PC-3 (cell line): ENCODE data around the gene ASMTL. TPM values are rescaled to one million over a fixed set of nuclear protein-coding genes. Genes with fewer than 3 reads are reported as not detected.

ENCODE experiments used
- ATAC-seq: fragments of 200-7000 bp; cut with Tn5 transposase; 2 replicates; pipeline ENCODE4 v1.9.1; 2020; ENCODE audit warnings: mild to moderate bottlenecking, moderate library complexity
- BruUV-seq: library from RNA; stranded (reverse); fragments of 400-500 nt; replicated peaks from 2 replicates; lab custom pipeline; 2021; lab: Mats Ljungman, UMichigan
- CTCF ChIA-PET: fragments of 300-600 bp; sonication (Branson Sonifier 250); formaldehyde crosslinking; loops from one replicate; lab custom pipeline; 2022; ENCODE audit warnings: antibody characterized with exemption; lab: Charles Lee
- POLR2A ChIA-PET: fragments of 300-600 bp; sonication (Branson Sonifier 250); formaldehyde crosslinking; loops from one replicate; lab custom pipeline; 2022; ENCODE audit warnings: antibody characterized with exemption; ENCODE audit not compliant: unreplicated experiment; lab: Charles Lee
- DNase-seq: peaks from one replicate; pipeline ENCODE4 v3.0.0-alpha.2; 2015
- H2AFZ ChIP-seq: fragments of 300-600 bp; sonication (generic); 2 replicates; pipeline ENCODE4 v1.6.0; 2016; ENCODE audit warnings: antibody characterized with exemption, low read length
- H3F3A ChIP-seq: fragments of 300-600 bp; sonication (generic); one replicate; pipeline ENCODE4 v1.6.0; 2017; ENCODE audit warnings: antibody characterized with exemption, low read length, control low read depth, mild to moderate bottlenecking; ENCODE audit not compliant: unreplicated experiment
- H3K27ac ChIP-seq: fragments of 300-600 bp; sonication (generic); 2 replicates; pipeline ENCODE4 v1.5.1; 2016; ENCODE audit warnings: mild to moderate bottlenecking, low read length
- H3K27me3 ChIP-seq: fragments of 300-600 bp; sonication (generic); 2 replicates; pipeline ENCODE4 v1.6.1; 2016; ENCODE audit warnings: low read length, mixed read lengths
- H3K36me3 ChIP-seq: fragments of 300-600 bp; sonication (generic); 2 replicates; pipeline ENCODE4 v1.6.1; 2016; ENCODE audit warnings: low read depth, mixed run types, low read length, mixed read lengths
- H3K4me1 ChIP-seq: fragments of 300-600 bp; sonication (generic); 2 replicates; pipeline ENCODE4 v1.5.1; 2016; ENCODE audit warnings: low read length; ENCODE audit not compliant: insufficient read depth
- H3K4me2 ChIP-seq: fragments of 300-600 bp; sonication (generic); 2 replicates; pipeline ENCODE4 v1.6.0; 2016; ENCODE audit warnings: low read length
- H3K4me3 ChIP-seq: fragments of 300-600 bp; sonication (generic); 2 replicates; pipeline ENCODE4 v1.5.1; 2016; ENCODE audit warnings: mild to moderate bottlenecking, low read length, mixed read lengths
- H3K79me2 ChIP-seq: fragments of 300-600 bp; sonication (generic); 2 replicates; pipeline ENCODE4 v1.6.1; 2017; ENCODE audit warnings: low read length, mixed read lengths
- H3K9ac ChIP-seq: fragments of 300-600 bp; sonication (generic); 2 replicates; pipeline ENCODE4 v1.6.0; 2016; ENCODE audit warnings: mild to moderate bottlenecking, low read length
- H3K9me2 ChIP-seq: fragments of 300-600 bp; sonication (generic); replicated peaks from 2 replicates; pipeline ENCODE4 v1.6.1; 2016; ENCODE audit warnings: mixed run types, low read length, mixed read lengths
- H3K9me3 ChIP-seq: fragments of 300-600 bp; sonication (generic); 2 replicates; pipeline ENCODE4 v1.6.1; 2016; ENCODE audit warnings: low read length, mixed read lengths
- H4K20me1 ChIP-seq: fragments of 300-600 bp; sonication (generic); 2 replicates; pipeline ENCODE4 v1.6.1; 2016; ENCODE audit warnings: low read length, mixed read lengths
- EZH2 ChIP-seq: fragments of 300-600 bp; sonication (generic); IDR thresholded peaks from one replicate; pipeline ENCODE4 v1.6.1; 2017; ENCODE audit warnings: antibody characterized with exemption, mild to moderate bottlenecking, low read length; ENCODE audit not compliant: unreplicated experiment
- EZH2phosphoT487 ChIP-seq: fragments of 300-600 bp; sonication (generic); IDR thresholded peaks from 2 replicates; pipeline ENCODE4 v1.6.1; 2018; ENCODE audit warnings: mild to moderate bottlenecking, antibody characterized with exemption, low read length, borderline replicate concordance
- intact Hi-C: fragments of 100-400 bp; cut with micrococcal nuclease; formaldehyde crosslinking; loops from 2 replicates; pipeline ENCODE4 v1.9.0; 2023
- total RNA-seq: library from RNA; depleted of rRNA; stranded (reverse); fragments of >200 nt; gene quantifications from 2 replicates; pipeline ENCODE4 v1.2.3, GENCODE V29; 2014
- TF ChIP-seq, protein P1 (sequence below): fragments of 300-600 bp; sonication (generic); conservative IDR thresholded peaks from 2 replicates; pipeline ENCODE4 v1.5.1; 2017; ENCODE audit warnings: antibody characterized with exemption, low read depth, mild to moderate bottlenecking, low read length

The ASMTL gene
- total RNA-seq, 1 experiment from 2014 or later: 6.7 TPM

DNA sequence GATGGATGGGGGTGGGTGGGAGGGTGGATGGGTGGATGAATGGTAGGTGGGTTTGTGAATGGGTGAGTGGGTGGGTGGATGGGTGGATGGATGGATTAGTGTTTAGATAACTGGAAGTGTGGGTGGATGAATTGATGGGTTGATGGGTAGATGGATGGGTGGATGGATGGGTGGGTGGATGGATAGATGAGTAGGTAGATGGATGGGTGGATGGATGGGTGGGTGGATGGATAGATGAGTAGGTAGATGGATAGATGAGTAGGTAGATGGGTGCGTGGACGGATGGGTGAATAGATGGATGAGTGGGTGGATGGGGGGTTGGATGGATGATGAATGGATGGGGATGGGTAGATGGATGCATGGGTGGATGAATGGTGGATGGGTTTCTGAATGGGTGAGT lies 20.3 kb upstream of the ASMTL start:
- Histone ChIP-seq H3K4me1 (no peaks in the 10 kb centered on the region), H2AFZ (no peak overlapping the region), H3K27ac (no peak overlapping the region), H3K9ac (no peak overlapping the region), H3K4me3 (no peak overlapping the region), H3K36me3 (no peaks in the 10 kb centered on the region), H3F3A (no peaks in the 10 kb centered on the region), H3K79me2 (no peaks in the 10 kb centered on the region), H3K4me2 (no peak overlapping the region), H3K27me3 (no peaks in the 10 kb centered on the region), H3K9me2 (no peaks in the 10 kb centered on the region), H4K20me1 (no peaks in the 10 kb centered on the region), H3K9me3 (no peaks in the 10 kb centered on the region)
- intact Hi-C loops: no loop called here
- ATAC-seq (no peak), DNase-seq (no peak)
- TF ChIP-seq EZH2 (no peak), EZH2phosphoT487 (no peak)
- TF ChIP-seq, protein P1, sequence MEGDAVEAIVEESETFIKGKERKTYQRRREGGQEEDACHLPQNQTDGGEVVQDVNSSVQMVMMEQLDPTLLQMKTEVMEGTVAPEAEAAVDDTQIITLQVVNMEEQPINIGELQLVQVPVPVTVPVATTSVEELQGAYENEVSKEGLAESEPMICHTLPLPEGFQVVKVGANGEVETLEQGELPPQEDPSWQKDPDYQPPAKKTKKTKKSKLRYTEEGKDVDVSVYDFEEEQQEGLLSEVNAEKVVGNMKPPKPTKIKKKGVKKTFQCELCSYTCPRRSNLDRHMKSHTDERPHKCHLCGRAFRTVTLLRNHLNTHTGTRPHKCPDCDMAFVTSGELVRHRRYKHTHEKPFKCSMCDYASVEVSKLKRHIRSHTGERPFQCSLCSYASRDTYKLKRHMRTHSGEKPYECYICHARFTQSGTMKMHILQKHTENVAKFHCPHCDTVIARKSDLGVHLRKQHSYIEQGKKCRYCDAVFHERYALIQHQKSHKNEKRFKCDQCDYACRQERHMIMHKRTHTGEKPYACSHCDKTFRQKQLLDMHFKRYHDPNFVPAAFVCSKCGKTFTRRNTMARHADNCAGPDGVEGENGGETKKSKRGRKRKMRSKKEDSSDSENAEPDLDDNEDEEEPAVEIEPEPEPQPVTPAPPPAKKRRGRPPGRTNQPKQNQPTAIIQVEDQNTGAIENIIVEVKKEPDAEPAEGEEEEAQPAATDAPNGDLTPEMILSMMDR: no peak
- POLR2A ChIA-PET: no interaction called here
- BruUV-seq: no TSS peak
- CTCF ChIA-PET: no interaction called here

DNA sequence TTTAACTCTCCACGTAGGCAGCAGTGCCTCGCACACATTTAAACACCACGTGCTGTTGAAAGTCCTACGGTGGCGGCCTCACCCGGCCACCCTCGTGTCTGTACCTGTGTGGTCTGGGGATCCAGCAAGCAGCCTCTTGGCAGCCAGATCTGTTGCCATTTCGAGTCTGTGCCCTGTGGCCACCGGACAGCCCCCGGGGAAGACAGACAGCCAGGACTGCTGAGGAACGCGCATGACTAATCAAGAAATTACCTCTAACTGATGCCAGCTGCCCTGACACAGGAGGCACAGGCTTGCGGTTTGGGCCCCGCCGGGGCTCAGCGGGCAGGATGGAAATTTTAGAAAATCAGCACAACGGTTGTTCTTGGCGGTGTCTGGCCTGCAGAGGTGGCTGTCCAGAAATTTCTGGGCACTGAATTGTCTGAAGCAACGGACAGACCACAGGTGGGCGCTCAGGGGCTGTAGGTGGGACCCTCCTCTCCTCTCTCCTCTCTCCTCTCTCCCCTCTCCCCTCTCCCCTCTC lies 15.6 kb upstream of the ASMTL start:
- Histone ChIP-seq H3K9me2 (no peaks in the 10 kb centered on the region), H2AFZ (no peak overlapping the region; the same call in 1 of the 2 replicates), H4K20me1 (no peaks in the 10 kb centered on the region), H3F3A (no peaks in the 10 kb centered on the region), H3K9me3 (no peaks in the 10 kb centered on the region), H3K27ac (no peak overlapping the region), H3K4me1 (0 out of 2 replicates have a peak, but pooled peaks cover under 1% of the 10 kb centered on the region), H3K4me2 (peak overlapping the region; percentile 20; the same call in 1 of the 2 replicates), H3K9ac (no peak overlapping the region), H3K27me3 (no peaks in the 10 kb centered on the region), H3K79me2 (no peaks in the 10 kb centered on the region), H3K4me3 (no peak overlapping the region), H3K36me3 (no peaks in the 10 kb centered on the region)
- BruUV-seq: no TSS peak
- ChIA-PET CTCF (no interaction called here), POLR2A (no interaction called here)
- ATAC-seq (peak; percentile 81), DNase-seq (peak; percentile 75)
- TF ChIP-seq, protein P1: no peak
- TF ChIP-seq EZH2: no peak
- no peak for TF ChIP-seq EZH2phosphoT487
- intact Hi-C loops: no loop called here

DNA sequence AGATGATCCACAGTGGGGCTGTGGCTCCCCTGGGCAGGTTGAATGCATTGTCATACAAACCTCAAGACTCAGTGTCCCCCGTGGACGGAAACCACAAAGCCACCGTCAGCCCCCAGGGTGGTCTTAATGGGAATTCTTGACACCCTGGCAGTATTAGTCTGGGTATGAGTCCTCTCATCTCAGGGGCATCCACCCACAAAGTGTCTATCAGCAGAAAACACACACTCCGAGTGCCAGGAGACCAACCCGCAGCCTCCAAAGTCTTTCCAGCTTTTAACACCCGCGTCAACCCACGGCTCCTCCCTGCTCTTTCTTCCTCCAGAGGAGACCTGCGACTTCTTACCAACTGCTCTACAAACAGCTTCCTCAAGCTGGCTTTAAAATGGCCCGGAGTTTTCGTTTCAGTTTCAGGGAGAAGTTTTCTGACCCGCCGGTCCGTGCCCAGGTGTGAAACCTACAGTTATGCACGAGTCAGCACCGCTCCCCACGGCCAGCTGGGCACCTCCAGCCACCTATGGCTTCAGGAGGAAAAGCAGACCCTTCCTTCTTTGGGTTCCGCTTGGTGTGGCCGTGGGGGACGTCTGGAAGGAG lies 14.4 kb upstream of the ASMTL start:
- no peaks in the 10 kb centered on the region for H3K9me3 ChIP-seq
- H3K9me2 ChIP-seq: no peaks in the 10 kb centered on the region
- intact Hi-C loops: no loop called here
- peaks cover 7% of the 10 kb centered on the region; the same call in 1 of the 2 replicates for H3K4me1 ChIP-seq
- H3K4me3 ChIP-seq: peak overlapping the region; percentile 39; the same call in 1 of the 2 replicates
- no peak overlapping the region for H3K9ac ChIP-seq
- ATAC-seq (no peak), DNase-seq (no peak)
- no peak overlapping the region for H2AFZ ChIP-seq
- peak overlapping the region; percentile 58 for H3K4me2 ChIP-seq
- no peaks in the 10 kb centered on the region for H3F3A ChIP-seq
- H3K27me3 ChIP-seq: no peaks in the 10 kb centered on the region
- no TSS peak for BruUV-seq
- ChIA-PET POLR2A (no interaction called here), CTCF (no interaction called here)
- no peaks in the 10 kb centered on the region for H4K20me1 ChIP-seq
- no peak overlapping the region for H3K27ac ChIP-seq
- H3K36me3 ChIP-seq: no peaks in the 10 kb centered on the region
- no peaks in the 10 kb centered on the region for H3K79me2 ChIP-seq
- TF ChIP-seq EZH2 (no peak), EZH2phosphoT487 (no peak)
- TF ChIP-seq, protein P1: no peak
